Measurements from ENCODE around the gene SND1. TPM values are rescaled to one million over a fixed set of nuclear protein-coding genes. Genes with fewer than 3 reads are reported as not detected.

The SND1 gene
- total RNA-seq, 4 donors from 2014 or later = 64.3 to 77.0 (median 70.4) TPM

DNA sequence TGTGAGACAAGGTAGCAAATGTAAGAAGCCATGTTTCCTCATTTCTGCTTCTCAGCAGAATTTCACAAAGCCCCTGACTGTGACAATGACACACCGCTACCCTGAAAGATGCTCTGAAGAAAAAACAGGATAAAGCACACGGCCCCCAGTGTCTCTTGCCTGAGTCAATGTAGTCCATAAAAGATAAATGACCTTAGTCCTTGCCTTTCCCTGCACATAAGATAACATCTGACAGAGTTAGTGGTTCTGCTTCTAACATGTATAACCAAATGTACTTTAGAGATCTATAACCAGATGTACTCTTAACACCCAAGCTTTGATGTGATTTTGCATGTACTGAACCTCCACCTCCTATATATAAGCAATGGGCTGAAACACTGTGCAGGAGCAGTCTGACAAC, 3.0 kb upstream of the SND1 start:
- intact Hi-C loops (cut with DNase I; ENCODE audit: low total_unique reads) = loop anchor here (10.0 kb wide), 1 partner anchor 54 kb away; the partner anchor contains the start of gene FSCN3
- Histone ChIP-seq H3K9me3 (no peaks in the 10 kb centered on the region), H3K4me1 (peaks cover under 1 to 20% (median 15%) of the 10 kb centered on the region in 4 donors), H3K36me3 (no peaks in the 10 kb centered on the region), H3K27me3 (no peaks in the 10 kb centered on the region), H3K27ac (no peak overlapping the region), H3K4me3 (no peak overlapping the region)
- in situ Hi-C loops (cut with MboI; ENCODE audit: low pct_ligation_motif_present in 1 of 4, low pct_unique_long_range_greater_than_20kb in 1 of 4, low sequenced_read_pairs in 3 of 4) = loop anchor here in 1 of 4 donors (10.0 kb wide), 1 partner anchor 54 kb away; the partner anchor contains the start of gene FSCN3
- no peak for TF ChIP-seq EP300 (IDR thresholded peaks at IDR 0.05; ENCODE audit: low read depth)
- no peak for TF ChIP-seq POLR2AphosphoS5 (IDR thresholded peaks at IDR 0.05)
- no peak for TF ChIP-seq POLR2A (IDR thresholded peaks at IDR 0.05)
- TF ChIP-seq, protein P1, sequence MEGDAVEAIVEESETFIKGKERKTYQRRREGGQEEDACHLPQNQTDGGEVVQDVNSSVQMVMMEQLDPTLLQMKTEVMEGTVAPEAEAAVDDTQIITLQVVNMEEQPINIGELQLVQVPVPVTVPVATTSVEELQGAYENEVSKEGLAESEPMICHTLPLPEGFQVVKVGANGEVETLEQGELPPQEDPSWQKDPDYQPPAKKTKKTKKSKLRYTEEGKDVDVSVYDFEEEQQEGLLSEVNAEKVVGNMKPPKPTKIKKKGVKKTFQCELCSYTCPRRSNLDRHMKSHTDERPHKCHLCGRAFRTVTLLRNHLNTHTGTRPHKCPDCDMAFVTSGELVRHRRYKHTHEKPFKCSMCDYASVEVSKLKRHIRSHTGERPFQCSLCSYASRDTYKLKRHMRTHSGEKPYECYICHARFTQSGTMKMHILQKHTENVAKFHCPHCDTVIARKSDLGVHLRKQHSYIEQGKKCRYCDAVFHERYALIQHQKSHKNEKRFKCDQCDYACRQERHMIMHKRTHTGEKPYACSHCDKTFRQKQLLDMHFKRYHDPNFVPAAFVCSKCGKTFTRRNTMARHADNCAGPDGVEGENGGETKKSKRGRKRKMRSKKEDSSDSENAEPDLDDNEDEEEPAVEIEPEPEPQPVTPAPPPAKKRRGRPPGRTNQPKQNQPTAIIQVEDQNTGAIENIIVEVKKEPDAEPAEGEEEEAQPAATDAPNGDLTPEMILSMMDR (IDR thresholded peaks at IDR 0.05) = no peak
- WGBS, 2 donors (ENCODE audit: low coverage in 1 of 2) = 84 to 88% methylated on average over 2 of the region's 2 CpGs
- no peak for DNase-seq

DNA sequence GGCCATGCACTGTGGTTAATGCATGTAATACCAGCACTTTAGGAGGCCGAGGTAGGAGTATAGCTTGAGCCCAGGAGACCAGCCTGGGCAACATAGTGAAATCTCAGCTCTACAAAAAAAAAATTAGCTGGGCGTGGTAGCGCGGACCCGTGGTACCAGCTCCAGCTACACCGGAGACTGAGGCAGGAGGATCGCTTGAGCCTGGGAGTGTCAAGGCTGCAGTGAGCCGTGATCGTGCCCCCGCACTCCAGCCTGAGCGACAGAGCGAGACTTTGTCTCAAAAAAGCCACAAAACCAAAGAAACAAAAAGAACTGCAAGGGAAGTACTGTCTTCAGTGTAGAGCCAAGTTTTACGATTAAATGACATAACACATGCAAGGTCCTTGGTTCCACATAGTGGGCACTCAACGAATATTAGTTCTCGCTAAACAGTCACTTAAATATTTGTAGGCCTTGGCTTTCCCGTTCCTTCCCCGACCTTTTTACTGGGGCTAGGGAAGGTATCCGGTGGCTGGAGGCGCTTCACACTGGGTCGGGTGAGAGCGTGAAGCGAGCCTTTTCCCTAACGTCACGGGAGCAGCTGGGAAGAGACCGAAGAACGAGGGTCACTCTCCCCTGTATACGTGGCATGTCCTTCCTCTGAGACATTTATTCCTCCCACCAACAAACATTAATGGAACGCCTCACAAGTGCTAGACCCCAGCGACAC, 993 bp upstream of the SND1 start:
- H3K27ac ChIP-seq = peak overlapping the region; percentile 88 to 96 (median 90)
- TF ChIP-seq POLR2AphosphoS5 (IDR thresholded peaks at IDR 0.05) (no peak), EP300 (IDR thresholded peaks at IDR 0.05; ENCODE audit: low read depth) (no peak), POLR2A (IDR thresholded peaks at IDR 0.05) (no peak)
- TF ChIP-seq, protein P1 (IDR thresholded peaks at IDR 0.05) = no peak
- peaks cover 6 to 37% (median 19%) of the 10 kb centered on the region in 4 donors for H3K4me1 ChIP-seq
- no peaks in the 10 kb centered on the region for H3K9me3 ChIP-seq
- peak overlapping the region; percentile 26 to 98 (median 84) for H3K4me3 ChIP-seq
- H3K36me3 ChIP-seq = no peaks in the 10 kb centered on the region
- DNase-seq = peak; percentile 9
- in situ Hi-C loops (cut with MboI; ENCODE audit: low pct_ligation_motif_present in 1 of 4, low pct_unique_long_range_greater_than_20kb in 1 of 4, low sequenced_read_pairs in 3 of 4) (no loop called here), intact Hi-C loops (cut with DNase I; ENCODE audit: low total_unique reads) (no loop called here)
- H3K27me3 ChIP-seq = no peaks in the 10 kb centered on the region
- WGBS, 2 donors (ENCODE audit: low coverage in 1 of 2) = 29 to 53% methylated on average over 10 to 28 of the region's 29 CpGs

DNA sequence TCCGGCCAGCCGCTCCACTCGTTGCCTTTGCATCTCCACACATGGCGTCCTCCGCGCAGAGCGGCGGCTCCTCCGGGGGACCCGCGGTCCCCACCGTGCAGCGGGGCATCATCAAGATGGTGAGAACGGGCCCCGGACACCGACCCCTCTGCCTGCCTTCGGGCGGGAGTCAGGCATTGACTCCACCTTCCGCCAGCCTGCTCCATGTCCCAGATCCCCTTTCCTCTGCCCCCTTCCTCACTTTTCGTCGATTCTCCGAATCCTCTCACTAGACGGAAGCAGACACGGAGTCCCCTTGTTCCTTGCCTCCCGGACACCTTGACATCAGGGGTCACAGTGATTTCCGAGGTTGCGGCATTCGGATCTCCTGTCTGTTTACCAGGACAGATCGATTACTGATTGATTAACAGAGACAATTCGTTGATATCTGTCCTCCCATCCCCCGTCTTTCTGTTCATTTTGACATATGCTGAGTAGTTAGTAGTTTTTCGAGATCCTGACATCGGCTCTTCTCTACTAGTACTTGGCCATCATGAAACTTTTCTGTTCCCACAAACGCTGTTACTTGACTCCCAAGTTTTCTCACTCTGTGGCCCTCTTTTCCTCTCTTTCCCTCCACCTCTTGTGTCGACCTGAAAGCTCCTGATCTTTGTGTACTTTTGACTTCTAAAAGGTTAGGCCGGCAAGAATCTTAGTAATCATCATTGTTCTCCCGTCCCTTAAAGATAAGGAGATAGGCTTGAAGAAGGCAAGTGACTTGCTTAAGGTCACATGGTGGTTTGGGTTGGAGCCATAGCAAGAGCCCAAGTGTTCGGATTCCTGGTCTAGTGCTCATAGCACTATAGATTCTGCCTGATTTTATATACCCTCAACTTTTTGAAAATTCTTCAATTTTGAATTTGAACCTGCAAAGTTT, 597 bp downstream of the SND1 start:
- in situ Hi-C loops (cut with MboI; ENCODE audit: low pct_ligation_motif_present in 1 of 4, low pct_unique_long_range_greater_than_20kb in 1 of 4, low sequenced_read_pairs in 3 of 4) (no loop called here), intact Hi-C loops (cut with DNase I; ENCODE audit: low total_unique reads) (no loop called here)

More for the DNA sequence above, 597 bp downstream of the SND1 start:
- TF ChIP-seq POLR2AphosphoS5 (IDR thresholded peaks at IDR 0.05) = no peak
- TF ChIP-seq, protein P1 (IDR thresholded peaks at IDR 0.05) = no peak
- no peak for TF ChIP-seq EP300 (IDR thresholded peaks at IDR 0.05; ENCODE audit: low read depth)
- no peak for TF ChIP-seq POLR2A (IDR thresholded peaks at IDR 0.05)
- Histone ChIP-seq H3K27ac (peak overlapping the region; percentile 88 to 96 (median 90)), H3K36me3 (no peaks in the 10 kb centered on the region), H3K27me3 (no peaks in the 10 kb centered on the region), H3K4me3 (peak overlapping the region; percentile 82 to 98 (median 85)), H3K9me3 (no peaks in the 10 kb centered on the region), H3K4me1 (peaks cover 6 to 37% (median 19%) of the 10 kb centered on the region in 4 donors)
- DNase-seq = no peak
- 2 to 5% methylated on average over 16 to 38 of the region's 38 CpGs for WGBS, 2 donors (ENCODE audit: low coverage in 1 of 2)

All from transverse colon (tissue), 4 donors.